DOHH2 (cell line): ENCODE results near the gene RANBP10.

Experiments used
- CTCF ChIP-seq: fragments of 200-600 bp; sonication (generic); IDR thresholded peaks from one replicate; pipeline ENCODE4 v1.5.1; 2014; ENCODE audit warnings: antibody characterized with exemption, mild to moderate bottlenecking, low read depth, low read length; ENCODE audit not compliant: poor library complexity, severe bottlenecking
- EZH2phosphoT487 ChIP-seq: fragments of 200-600 bp; sonication (generic); IDR thresholded peaks from 2 replicates; pipeline ENCODE4 v1.6.1; 2017; ENCODE audit warnings: borderline replicate concordance, mild to moderate bottlenecking, antibody characterized with exemption, low read length, moderate library complexity, mixed read lengths

- no peak for TF ChIP-seq CTCF
- no peak for TF ChIP-seq EZH2phosphoT487
These were observed 128.6 kb downstream of the RANBP10 start for GRCh38 chr16:67677712-67678111.
